ENCODE results near the gene ZSCAN20.

ZSCAN20 gene

GRCh38 chr1:33488624-33489023 is 16.2 kb downstream of the ZSCAN20 start:
- TF ChIP-seq POLR2AphosphoS5 (IDR thresholded peaks at IDR 0.05; ENCODE audit: low read depth, low read length) (no peak), TAF1 (IDR thresholded peaks at IDR 0.05; ENCODE audit: borderline replicate concordance, insufficient read depth, low read length) (no peak), FOXP2 (optimal IDR thresholded peaks at IDR 0.05; ENCODE audit: borderline replicate concordance, extremely low read depth, extremely low read length, insufficient read depth) (no peak), SIN3A (IDR thresholded peaks at IDR 0.05; ENCODE audit: borderline replicate concordance, insufficient read depth, low read length) (no peak)
- TF ChIP-seq, protein P1, sequence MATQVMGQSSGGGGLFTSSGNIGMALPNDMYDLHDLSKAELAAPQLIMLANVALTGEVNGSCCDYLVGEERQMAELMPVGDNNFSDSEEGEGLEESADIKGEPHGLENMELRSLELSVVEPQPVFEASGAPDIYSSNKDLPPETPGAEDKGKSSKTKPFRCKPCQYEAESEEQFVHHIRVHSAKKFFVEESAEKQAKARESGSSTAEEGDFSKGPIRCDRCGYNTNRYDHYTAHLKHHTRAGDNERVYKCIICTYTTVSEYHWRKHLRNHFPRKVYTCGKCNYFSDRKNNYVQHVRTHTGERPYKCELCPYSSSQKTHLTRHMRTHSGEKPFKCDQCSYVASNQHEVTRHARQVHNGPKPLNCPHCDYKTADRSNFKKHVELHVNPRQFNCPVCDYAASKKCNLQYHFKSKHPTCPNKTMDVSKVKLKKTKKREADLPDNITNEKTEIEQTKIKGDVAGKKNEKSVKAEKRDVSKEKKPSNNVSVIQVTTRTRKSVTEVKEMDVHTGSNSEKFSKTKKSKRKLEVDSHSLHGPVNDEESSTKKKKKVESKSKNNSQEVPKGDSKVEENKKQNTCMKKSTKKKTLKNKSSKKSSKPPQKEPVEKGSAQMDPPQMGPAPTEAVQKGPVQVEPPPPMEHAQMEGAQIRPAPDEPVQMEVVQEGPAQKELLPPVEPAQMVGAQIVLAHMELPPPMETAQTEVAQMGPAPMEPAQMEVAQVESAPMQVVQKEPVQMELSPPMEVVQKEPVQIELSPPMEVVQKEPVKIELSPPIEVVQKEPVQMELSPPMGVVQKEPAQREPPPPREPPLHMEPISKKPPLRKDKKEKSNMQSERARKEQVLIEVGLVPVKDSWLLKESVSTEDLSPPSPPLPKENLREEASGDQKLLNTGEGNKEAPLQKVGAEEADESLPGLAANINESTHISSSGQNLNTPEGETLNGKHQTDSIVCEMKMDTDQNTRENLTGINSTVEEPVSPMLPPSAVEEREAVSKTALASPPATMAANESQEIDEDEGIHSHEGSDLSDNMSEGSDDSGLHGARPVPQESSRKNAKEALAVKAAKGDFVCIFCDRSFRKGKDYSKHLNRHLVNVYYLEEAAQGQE (IDR thresholded peaks at IDR 0.05; ENCODE audit: insufficient read depth in 1 of 2, low read depth in 2 of 2, low read length in 2 of 2): no peak

DNA sequence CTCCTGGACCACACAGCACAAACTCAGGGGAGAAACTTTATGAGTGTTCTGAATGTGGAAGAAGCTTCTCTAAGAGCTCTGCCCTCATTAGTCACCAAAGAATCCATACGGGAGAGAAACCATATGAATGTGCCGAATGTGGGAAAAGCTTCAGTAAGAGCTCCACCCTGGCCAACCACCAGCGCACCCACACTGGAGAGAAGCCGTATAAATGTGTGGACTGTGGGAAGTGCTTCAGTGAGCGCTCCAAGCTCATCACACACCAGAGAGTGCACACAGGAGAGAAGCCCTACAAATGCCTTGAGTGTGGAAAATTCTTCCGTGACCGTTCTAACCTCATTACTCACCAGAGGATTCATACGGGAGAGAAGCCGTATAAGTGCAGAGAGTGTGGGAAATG is 22.5 kb downstream of the ZSCAN20 start:
- TF ChIP-seq, protein P1 (IDR thresholded peaks at IDR 0.05; ENCODE audit: insufficient read depth in 1 of 2, low read depth in 2 of 2, low read length in 2 of 2): no peak
- TF ChIP-seq TAF1 (IDR thresholded peaks at IDR 0.05; ENCODE audit: borderline replicate concordance, insufficient read depth, low read length): no peak
- no peak for TF ChIP-seq POLR2AphosphoS5 (IDR thresholded peaks at IDR 0.05; ENCODE audit: low read depth, low read length)
- no peak for TF ChIP-seq FOXP2 (optimal IDR thresholded peaks at IDR 0.05; ENCODE audit: borderline replicate concordance, extremely low read depth, extremely low read length, insufficient read depth)
- no peak for TF ChIP-seq SIN3A (IDR thresholded peaks at IDR 0.05; ENCODE audit: borderline replicate concordance, insufficient read depth, low read length)

DNA sequence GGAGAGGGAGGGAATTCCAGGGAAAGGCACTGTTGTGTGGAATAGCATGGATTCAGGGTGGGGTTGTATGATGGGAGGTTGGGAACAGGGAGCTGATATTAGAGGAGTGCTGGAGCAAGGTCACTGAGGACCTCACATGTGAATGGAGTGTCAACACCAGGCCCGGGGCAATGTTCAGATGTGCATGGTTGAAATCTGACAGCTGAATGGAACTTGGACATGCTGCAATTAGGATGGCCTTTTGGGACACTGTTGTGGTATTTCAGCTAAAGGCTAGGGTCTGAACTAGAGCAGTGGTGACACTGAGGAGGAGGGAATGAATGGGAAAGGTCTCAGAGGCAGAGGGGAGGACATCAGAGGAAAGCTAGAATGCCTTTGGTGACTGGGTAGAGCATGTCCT is 25.0 kb downstream of the ZSCAN20 start:
- TF ChIP-seq FOXP2 (optimal IDR thresholded peaks at IDR 0.05; ENCODE audit: borderline replicate concordance, extremely low read depth, extremely low read length, insufficient read depth) (no peak), POLR2AphosphoS5 (IDR thresholded peaks at IDR 0.05; ENCODE audit: low read depth, low read length) (no peak), SIN3A (IDR thresholded peaks at IDR 0.05; ENCODE audit: borderline replicate concordance, insufficient read depth, low read length) (no peak), TAF1 (IDR thresholded peaks at IDR 0.05; ENCODE audit: borderline replicate concordance, insufficient read depth, low read length) (no peak)
- TF ChIP-seq, protein P1 (IDR thresholded peaks at IDR 0.05; ENCODE audit: insufficient read depth in 1 of 2, low read depth in 2 of 2, low read length in 2 of 2): no peak

DNA sequence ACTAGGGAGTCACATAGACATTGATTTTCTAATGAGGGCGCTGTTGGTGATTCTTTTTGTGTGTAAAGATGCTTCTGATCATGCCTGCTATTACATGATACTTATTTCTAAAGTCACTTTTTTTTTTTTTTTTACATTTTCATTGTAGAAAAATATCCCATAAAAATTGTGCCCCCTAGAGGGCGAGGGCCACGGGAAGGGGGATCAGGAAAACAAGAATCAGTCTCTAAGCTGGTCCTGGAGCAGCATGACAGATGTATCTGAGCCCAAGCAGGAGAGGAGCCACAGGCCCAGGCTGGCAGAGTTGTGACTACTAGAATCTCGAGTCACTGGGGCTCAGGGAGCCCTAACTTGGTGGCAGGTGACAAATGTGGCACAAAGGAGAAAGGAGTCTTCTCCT is 28.1 kb downstream of the ZSCAN20 start:
- TF ChIP-seq, protein P1 (IDR thresholded peaks at IDR 0.05; ENCODE audit: insufficient read depth in 1 of 2, low read depth in 2 of 2, low read length in 2 of 2): no peak
- TF ChIP-seq POLR2AphosphoS5 (IDR thresholded peaks at IDR 0.05; ENCODE audit: low read depth, low read length) (no peak), FOXP2 (optimal IDR thresholded peaks at IDR 0.05; ENCODE audit: borderline replicate concordance, extremely low read depth, extremely low read length, insufficient read depth) (no peak), SIN3A (IDR thresholded peaks at IDR 0.05; ENCODE audit: borderline replicate concordance, insufficient read depth, low read length) (no peak), TAF1 (IDR thresholded peaks at IDR 0.05; ENCODE audit: borderline replicate concordance, insufficient read depth, low read length) (no peak)

GRCh38 chr1:33501309-33501708 is 28.9 kb downstream of the ZSCAN20 start:
- TF ChIP-seq FOXP2 (optimal IDR thresholded peaks at IDR 0.05; ENCODE audit: borderline replicate concordance, extremely low read depth, extremely low read length, insufficient read depth): no peak
- TF ChIP-seq TAF1 (IDR thresholded peaks at IDR 0.05; ENCODE audit: borderline replicate concordance, insufficient read depth, low read length): no peak
- TF ChIP-seq SIN3A (IDR thresholded peaks at IDR 0.05; ENCODE audit: borderline replicate concordance, insufficient read depth, low read length): no peak
- TF ChIP-seq, protein P1 (IDR thresholded peaks at IDR 0.05; ENCODE audit: insufficient read depth in 1 of 2, low read depth in 2 of 2, low read length in 2 of 2): no peak
- no peak for TF ChIP-seq POLR2AphosphoS5 (IDR thresholded peaks at IDR 0.05; ENCODE audit: low read depth, low read length)
